ENCODE data around the gene WWOX.

Gene WWOX

GRCh38 chr16:79093554-79093967, 994.1 kb downstream of the WWOX start:
- H3K4me3 ChIP-seq (ENCODE audit: low read length): no peak overlapping the region
- H3K9ac ChIP-seq (ENCODE audit: low read length): no peak overlapping the region
- no peak overlapping the region for H3K27ac ChIP-seq (ENCODE audit: low read length)
- no peaks in the 10 kb centered on the region for H3K36me3 ChIP-seq (ENCODE audit: control insufficient read depth, low read depth, low read length)
- H3K4me1 ChIP-seq (ENCODE audit: control insufficient read depth, low read depth, low read length): peaks cover 26% of the 10 kb centered on the region
- no peaks in the 10 kb centered on the region for H3K9me3 ChIP-seq (ENCODE audit: control insufficient read depth, low read depth, low read length)
- H3K27me3 ChIP-seq (ENCODE audit: control insufficient read depth, insufficient read depth, low read length): no peaks in the 10 kb centered on the region

GRCh38 chr16:79096246-79096645, 996.8 kb downstream of the WWOX start:
- Histone ChIP-seq H3K36me3 (ENCODE audit: control insufficient read depth, low read depth, low read length) (no peaks in the 10 kb centered on the region), H3K9me3 (ENCODE audit: control insufficient read depth, low read depth, low read length) (no peaks in the 10 kb centered on the region), H3K27ac (ENCODE audit: low read length) (no peak overlapping the region), H3K9ac (ENCODE audit: low read length) (no peak overlapping the region), H3K4me1 (ENCODE audit: control insufficient read depth, low read depth, low read length) (peaks cover 27% of the 10 kb centered on the region), H3K27me3 (ENCODE audit: control insufficient read depth, insufficient read depth, low read length) (no peaks in the 10 kb centered on the region), H3K4me3 (ENCODE audit: low read length) (no peak overlapping the region)

GRCh38 chr16:79097166-79097565, 997.7 kb downstream of the WWOX start:
- Histone ChIP-seq H3K4me3 (ENCODE audit: low read length) (no peak overlapping the region), H3K27ac (ENCODE audit: low read length) (no peak overlapping the region), H3K9ac (ENCODE audit: low read length) (no peak overlapping the region), H3K9me3 (ENCODE audit: control insufficient read depth, low read depth, low read length) (no peaks in the 10 kb centered on the region), H3K36me3 (ENCODE audit: control insufficient read depth, low read depth, low read length) (no peaks in the 10 kb centered on the region), H3K27me3 (ENCODE audit: control insufficient read depth, insufficient read depth, low read length) (no peaks in the 10 kb centered on the region), H3K4me1 (ENCODE audit: control insufficient read depth, low read depth, low read length) (peaks cover 27% of the 10 kb centered on the region)

GRCh38 chr16:79097771-79098170, 998.3 kb downstream of the WWOX start:
- no peaks in the 10 kb centered on the region for H3K27me3 ChIP-seq (ENCODE audit: control insufficient read depth, insufficient read depth, low read length)
- H3K4me1 ChIP-seq (ENCODE audit: control insufficient read depth, low read depth, low read length): peaks cover 27% of the 10 kb centered on the region
- no peak overlapping the region for H3K9ac ChIP-seq (ENCODE audit: low read length)
- no peak overlapping the region for H3K4me3 ChIP-seq (ENCODE audit: low read length)
- no peaks in the 10 kb centered on the region for H3K9me3 ChIP-seq (ENCODE audit: control insufficient read depth, low read depth, low read length)
- H3K27ac ChIP-seq (ENCODE audit: low read length): no peak overlapping the region
- no peaks in the 10 kb centered on the region for H3K36me3 ChIP-seq (ENCODE audit: control insufficient read depth, low read depth, low read length)

- H3K4me1 ChIP-seq (ENCODE audit: control insufficient read depth, low read depth, low read length): peaks cover 27% of the 10 kb centered on the region
Measured at GRCh38 chr16:79098907-79099306, 999.5 kb downstream of the WWOX start.

GRCh38 chr16:79099716-79100115, 1000.3 kb downstream of the WWOX start:
- no peak overlapping the region for H3K4me3 ChIP-seq (ENCODE audit: low read length)
- no peak overlapping the region for H3K27ac ChIP-seq (ENCODE audit: low read length)
- H3K9me3 ChIP-seq (ENCODE audit: control insufficient read depth, low read depth, low read length): no peaks in the 10 kb centered on the region

More at GRCh38 chr16:79098907-79099306, 999.5 kb downstream of the WWOX start:
- Histone ChIP-seq H3K4me3 (ENCODE audit: low read length) (no peak overlapping the region), H3K9me3 (ENCODE audit: control insufficient read depth, low read depth, low read length) (no peaks in the 10 kb centered on the region), H3K36me3 (ENCODE audit: control insufficient read depth, low read depth, low read length) (no peaks in the 10 kb centered on the region), H3K9ac (ENCODE audit: low read length) (no peak overlapping the region), H3K27ac (ENCODE audit: low read length) (no peak overlapping the region), H3K27me3 (ENCODE audit: control insufficient read depth, insufficient read depth, low read length) (no peaks in the 10 kb centered on the region)

GRCh38 chr16:79100447-79100846, 1001.0 kb downstream of the WWOX start:
- Histone ChIP-seq H3K9ac (ENCODE audit: low read length) (no peak overlapping the region), H3K9me3 (ENCODE audit: control insufficient read depth, low read depth, low read length) (no peaks in the 10 kb centered on the region), H3K27ac (ENCODE audit: low read length) (no peak overlapping the region), H3K4me1 (ENCODE audit: control insufficient read depth, low read depth, low read length) (peaks cover 37% of the 10 kb centered on the region), H3K27me3 (ENCODE audit: control insufficient read depth, insufficient read depth, low read length) (no peaks in the 10 kb centered on the region), H3K4me3 (ENCODE audit: low read length) (no peak overlapping the region), H3K36me3 (ENCODE audit: control insufficient read depth, low read depth, low read length) (no peaks in the 10 kb centered on the region)

More at GRCh38 chr16:79099716-79100115, 1000.3 kb downstream of the WWOX start:
- H3K9ac ChIP-seq (ENCODE audit: low read length): no peak overlapping the region
- peaks cover 35% of the 10 kb centered on the region for H3K4me1 ChIP-seq (ENCODE audit: control insufficient read depth, low read depth, low read length)
- no peaks in the 10 kb centered on the region for H3K27me3 ChIP-seq (ENCODE audit: control insufficient read depth, insufficient read depth, low read length)
- H3K36me3 ChIP-seq (ENCODE audit: control insufficient read depth, low read depth, low read length): no peaks in the 10 kb centered on the region

GRCh38 chr16:79101491-79101890, 1002.0 kb downstream of the WWOX start:
- Histone ChIP-seq H3K27ac (ENCODE audit: low read length) (no peak overlapping the region), H3K9me3 (ENCODE audit: control insufficient read depth, low read depth, low read length) (no peaks in the 10 kb centered on the region)

GRCh38 chr16:79104567-79104966, 1005.1 kb downstream of the WWOX start:
- Histone ChIP-seq H3K9me3 (ENCODE audit: control insufficient read depth, low read depth, low read length) (no peaks in the 10 kb centered on the region), H3K27ac (ENCODE audit: low read length) (no peak overlapping the region), H3K4me3 (ENCODE audit: low read length) (no peak overlapping the region), H3K36me3 (ENCODE audit: control insufficient read depth, low read depth, low read length) (no peaks in the 10 kb centered on the region), H3K4me1 (ENCODE audit: control insufficient read depth, low read depth, low read length) (peaks cover 10% of the 10 kb centered on the region), H3K27me3 (ENCODE audit: control insufficient read depth, insufficient read depth, low read length) (no peaks in the 10 kb centered on the region), H3K9ac (ENCODE audit: low read length) (no peak overlapping the region)

More at GRCh38 chr16:79101491-79101890, 1002.0 kb downstream of the WWOX start:
- Histone ChIP-seq H3K4me1 (ENCODE audit: control insufficient read depth, low read depth, low read length) (peaks cover 30% of the 10 kb centered on the region), H3K36me3 (ENCODE audit: control insufficient read depth, low read depth, low read length) (no peaks in the 10 kb centered on the region), H3K4me3 (ENCODE audit: low read length) (no peak overlapping the region), H3K27me3 (ENCODE audit: control insufficient read depth, insufficient read depth, low read length) (no peaks in the 10 kb centered on the region), H3K9ac (ENCODE audit: low read length) (no peak overlapping the region)

GRCh38 chr16:79107301-79107700, 1007.8 kb downstream of the WWOX start:
- Histone ChIP-seq H3K27ac (ENCODE audit: low read length) (no peak overlapping the region), H3K27me3 (ENCODE audit: control insufficient read depth, insufficient read depth, low read length) (no peaks in the 10 kb centered on the region), H3K4me1 (ENCODE audit: control insufficient read depth, low read depth, low read length) (peaks cover 10% of the 10 kb centered on the region), H3K9me3 (ENCODE audit: control insufficient read depth, low read depth, low read length) (no peaks in the 10 kb centered on the region), H3K4me3 (ENCODE audit: low read length) (no peak overlapping the region), H3K9ac (ENCODE audit: low read length) (no peak overlapping the region), H3K36me3 (ENCODE audit: control insufficient read depth, low read depth, low read length) (no peaks in the 10 kb centered on the region)

GRCh38 chr16:79109771-79110170, 1010.3 kb downstream of the WWOX start:
- Histone ChIP-seq H3K27ac (ENCODE audit: low read length) (no peak overlapping the region), H3K36me3 (ENCODE audit: control insufficient read depth, low read depth, low read length) (no peaks in the 10 kb centered on the region), H3K9me3 (ENCODE audit: control insufficient read depth, low read depth, low read length) (no peaks in the 10 kb centered on the region), H3K4me1 (ENCODE audit: control insufficient read depth, low read depth, low read length) (peaks cover 2% of the 10 kb centered on the region), H3K9ac (ENCODE audit: low read length) (no peak overlapping the region), H3K4me3 (ENCODE audit: low read length) (no peak overlapping the region), H3K27me3 (ENCODE audit: control insufficient read depth, insufficient read depth, low read length) (no peaks in the 10 kb centered on the region)

GRCh38 chr16:79110242-79110641, 1010.8 kb downstream of the WWOX start:
- Histone ChIP-seq H3K4me1 (ENCODE audit: control insufficient read depth, low read depth, low read length) (no peaks in the 10 kb centered on the region), H3K9me3 (ENCODE audit: control insufficient read depth, low read depth, low read length) (no peaks in the 10 kb centered on the region), H3K27ac (ENCODE audit: low read length) (no peak overlapping the region), H3K4me3 (ENCODE audit: low read length) (no peak overlapping the region), H3K9ac (ENCODE audit: low read length) (no peak overlapping the region), H3K36me3 (ENCODE audit: control insufficient read depth, low read depth, low read length) (no peaks in the 10 kb centered on the region), H3K27me3 (ENCODE audit: control insufficient read depth, insufficient read depth, low read length) (no peaks in the 10 kb centered on the region)

Data from iPS-18a (cell line).